SK-N-SH (cell line): Measurements from ENCODE around the gene MYH6. TPM values are rescaled to one million over a fixed set of nuclear protein-coding genes. Genes with fewer than 3 reads are reported as not detected.

Experiments used
- CTCF ChIA-PET: fragments of 300-600, 350-600 bp; formaldehyde crosslinking; extraction: SDS; loops from one replicate; lab custom pipeline; 2021; lab: Yijun Ruan, JAX
- POLR2A ChIA-PET: fragments of 350-600 bp; sonication (Branson Sonifier 250); formaldehyde crosslinking; extraction: SDS; loops from one replicate; lab custom pipeline; 2020; ENCODE audit warnings: antibody characterized with exemption, inconsistent platforms; lab: Yijun Ruan, JAX
- DNase-seq: peaks from one replicate; pipeline ENCODE4 v3.0.0; 2012
- H2AFZ ChIP-seq: fragments of 200-600 bp; sonication (generic); 2 replicates; pipeline ENCODE4 v1.8.1; 2016; ENCODE audit warnings: antibody characterized with exemption, mild to moderate bottlenecking, low read depth
- H3F3A ChIP-seq: fragments of 200-600 bp; sonication (generic); replicated peaks from 2 replicates; pipeline ENCODE3; 2016; ENCODE audit warnings: antibody characterized with exemption, mild to moderate bottlenecking; ENCODE audit not compliant: insufficient read depth
- H3K27ac ChIP-seq, 2 experiments: fragments of 200-500 bp in 1 of 2; fragments of 200-600 bp in 1 of 2; sonication (Bioruptor generic) in 1 of 2; sonication (generic), shearing (Covaris generic) in 1 of 2; 2 replicates each; pipeline versions ENCODE4 v1.5.1 to v1.6.1; 2014 to 2016; ENCODE audit warnings: low read depth in 2 of 2, inconsistent platforms in 1 of 2, low read length in 1 of 2, mild to moderate bottlenecking in 1 of 2, mixed read lengths in 1 of 2
- H3K27me3 ChIP-seq: fragments of 200-600 bp; sonication (generic), shearing (Covaris generic); 2 replicates; pipeline ENCODE4 v1.6.1; 2016; ENCODE audit warnings: mixed run types; ENCODE audit not compliant: insufficient read depth
- H3K36me3 ChIP-seq, 2 experiments: fragments of 200-500 bp in 1 of 2; fragments of 200-600 bp in 1 of 2; sonication (Bioruptor generic) in 1 of 2; sonication (generic) in 1 of 2; replicated peaks in 1 of 2; 2 replicates each; pipeline versions ENCODE3 to v1.5.1; 2014 to 2016; ENCODE audit warnings: low read length in 1 of 2, mild to moderate bottlenecking in 1 of 2; ENCODE audit not compliant: insufficient read depth in 2 of 2, control insufficient read depth in 1 of 2
- H3K4me1 ChIP-seq, 2 experiments: fragments of 200-500 bp in 1 of 2; fragments of 200-600 bp in 1 of 2; sonication (Bioruptor generic) in 1 of 2; sonication (generic), shearing (Covaris generic) in 1 of 2; 2 replicates each; pipeline versions ENCODE4 v1.5.1 to v1.6.1; 2014 to 2016; ENCODE audit warnings: low read depth in 1 of 2, low read length in 1 of 2, mixed run types in 1 of 2; ENCODE audit not compliant: insufficient read depth in 2 of 2, control insufficient read depth in 1 of 2
- H3K4me2 ChIP-seq: fragments of 200-600 bp; sonication (generic), shearing (Covaris generic); 2 replicates; pipeline ENCODE4 v1.6.1; 2017; ENCODE audit warnings: mixed run types
- H3K4me3 ChIP-seq, 2 experiments: fragments of 200-500 bp in 1 of 2; fragments of 200-600 bp in 1 of 2; sonication (Bioruptor generic) in 1 of 2; sonication (generic), shearing (Covaris generic) in 1 of 2; 2 replicates each; pipeline versions ENCODE4 v1.5.1 to v1.8.1; 2014 to 2016; ENCODE audit warnings: low read depth in 2 of 2, inconsistent platforms in 1 of 2, low read length in 1 of 2, mild to moderate bottlenecking in 1 of 2, mixed read lengths in 1 of 2, moderate library complexity in 1 of 2
- H3K79me2 ChIP-seq: fragments of 200-600 bp; sonication (generic); 2 replicates; pipeline ENCODE4 v1.8.1; 2017; ENCODE audit warnings: mild to moderate bottlenecking; ENCODE audit not compliant: insufficient read depth
- H3K9ac ChIP-seq: fragments of 200-600 bp; sonication (generic); 2 replicates; pipeline ENCODE4 v1.6.1; 2017; ENCODE audit warnings: mixed run types
- H3K9me2 ChIP-seq: fragments of 200-600 bp; sonication (generic); 2 replicates; pipeline ENCODE4 v1.6.1; 2017; ENCODE audit warnings: mixed run types
- H3K9me3 ChIP-seq: fragments of 200-600 bp; sonication (generic); 2 replicates; pipeline ENCODE4 v1.6.1; 2017; ENCODE audit warnings: mixed run types, mild to moderate bottlenecking, moderate library complexity
- H4K20me1 ChIP-seq: fragments of 200-600 bp; sonication (generic); 2 replicates; pipeline ENCODE4 v1.6.1; 2017; ENCODE audit warnings: mild to moderate bottlenecking, mixed run types; ENCODE audit not compliant: insufficient read depth
- CHD2 ChIP-seq: fragments of 150-350 bp; IDR thresholded peaks from 2 replicates; pipeline ENCODE4 v1.6.1; 2018; ENCODE audit warnings: low read length; ENCODE audit not compliant: partially characterized antibody
- EZH2phosphoT487 ChIP-seq: fragments of 200-600 bp; sonication (generic); IDR thresholded peaks from 2 replicates; pipeline ENCODE4 v1.6.1; 2017; ENCODE audit warnings: low read depth, mixed run types, mild to moderate bottlenecking, antibody characterized with exemption, moderate library complexity, borderline replicate concordance
- IRF3 ChIP-seq: fragments of 150-350 bp; IDR thresholded peaks from 2 replicates; pipeline ENCODE4 v1.6.1; 2016; ENCODE audit warnings: mild to moderate bottlenecking, low read depth, low read length
- JUND ChIP-seq: IDR thresholded peaks from 2 replicates; pipeline ENCODE4 v1.4.0; 2012
- POLR2AphosphoS5 ChIP-seq: IDR thresholded peaks from 2 replicates; pipeline ENCODE4 v1.6.1; 2012; ENCODE audit warnings: low read depth, low read length
- RAD21 ChIP-seq: IDR thresholded peaks from 2 replicates; pipeline ENCODE4 v1.6.1; 2012; ENCODE audit warnings: mild to moderate bottlenecking, low read length
- RCOR1 ChIP-seq: fragments of 150-350 bp; IDR thresholded peaks from 2 replicates; pipeline ENCODE4 v1.6.1; 2017; ENCODE audit warnings: antibody characterized with exemption, low read length
- RFX5 ChIP-seq: IDR thresholded peaks from 2 replicates; pipeline ENCODE4 v1.6.1; 2012; ENCODE audit warnings: mild to moderate bottlenecking, improper control_type of control experiment, low read length
- SIN3A ChIP-seq: IDR thresholded peaks from 2 replicates; pipeline ENCODE4 v1.6.1; 2012; ENCODE audit warnings: low read depth, mild to moderate bottlenecking, low read length, moderate library complexity, borderline replicate concordance
- TAF1 ChIP-seq: IDR thresholded peaks from 2 replicates; pipeline ENCODE4 v1.6.1; 2012; ENCODE audit warnings: low read depth, mild to moderate bottlenecking, low read length, moderate library complexity, borderline replicate concordance
- YY1 ChIP-seq: IDR thresholded peaks from 2 replicates; pipeline ENCODE4 v1.4.0; 2012; ENCODE audit warnings: low read depth, mild to moderate bottlenecking
- whole genome bisulfite sequencing: methylation state at CpG from one replicate; pipeline ENCODE4 v1.1.6; 2017; ENCODE audit warnings: low lambda C conversion rate; 5-methylcytosine and 5-hydroxymethylcytosine counted together
- polyA plus RNA-seq, 3 experiments: library from polyadenylated mRNA; depleted of rRNA; stranded (reverse); fragments of >200 nt; gene quantifications; 2 replicates each; pipeline ENCODE4 v1.2.3, GENCODE V29; 2012
- TF ChIP-seq, protein P1 (sequence below): fragments of 200-600 bp; sonication (generic); IDR thresholded peaks from 2 replicates; pipeline ENCODE4 v1.6.1; 2017; ENCODE audit warnings: antibody characterized with exemption, mild to moderate bottlenecking, moderate library complexity

The MYH6 gene
- polyA plus RNA-seq, 1 of the 3 experiments (the other 2 are of a cell fraction) = not detected

- TF ChIP-seq SIN3A = no peak
- TF ChIP-seq IRF3 = no peak
- no peak for TF ChIP-seq TAF1
- no peak for TF ChIP-seq RFX5
- TF ChIP-seq EZH2phosphoT487 = no peak
- TF ChIP-seq CHD2 = no peak
Measured at GRCh38 chr14:23447361-23448350, 39.6 kb upstream of the MYH6 start (continued).

GRCh38 chr14:23446291-23446851, 38.3 kb upstream of the MYH6 start:
- TF ChIP-seq POLR2AphosphoS5 = no peak
- no peak for TF ChIP-seq YY1
- no peak for TF ChIP-seq JUND
- no peak for TF ChIP-seq RAD21
- TF ChIP-seq, protein P1, sequence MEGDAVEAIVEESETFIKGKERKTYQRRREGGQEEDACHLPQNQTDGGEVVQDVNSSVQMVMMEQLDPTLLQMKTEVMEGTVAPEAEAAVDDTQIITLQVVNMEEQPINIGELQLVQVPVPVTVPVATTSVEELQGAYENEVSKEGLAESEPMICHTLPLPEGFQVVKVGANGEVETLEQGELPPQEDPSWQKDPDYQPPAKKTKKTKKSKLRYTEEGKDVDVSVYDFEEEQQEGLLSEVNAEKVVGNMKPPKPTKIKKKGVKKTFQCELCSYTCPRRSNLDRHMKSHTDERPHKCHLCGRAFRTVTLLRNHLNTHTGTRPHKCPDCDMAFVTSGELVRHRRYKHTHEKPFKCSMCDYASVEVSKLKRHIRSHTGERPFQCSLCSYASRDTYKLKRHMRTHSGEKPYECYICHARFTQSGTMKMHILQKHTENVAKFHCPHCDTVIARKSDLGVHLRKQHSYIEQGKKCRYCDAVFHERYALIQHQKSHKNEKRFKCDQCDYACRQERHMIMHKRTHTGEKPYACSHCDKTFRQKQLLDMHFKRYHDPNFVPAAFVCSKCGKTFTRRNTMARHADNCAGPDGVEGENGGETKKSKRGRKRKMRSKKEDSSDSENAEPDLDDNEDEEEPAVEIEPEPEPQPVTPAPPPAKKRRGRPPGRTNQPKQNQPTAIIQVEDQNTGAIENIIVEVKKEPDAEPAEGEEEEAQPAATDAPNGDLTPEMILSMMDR = no peak
- no peak for TF ChIP-seq RCOR1
- ChIA-PET POLR2A (no interaction called here), CTCF (interaction anchor here (1.0 kb wide), 1 partner anchor 26 kb away, joined by 3 read pairs; no protein-coding TSS in a partner anchor)
- Histone ChIP-seq H3K9ac (no peak overlapping the region), H3K36me3 (no peaks in the 10 kb centered on the region), H2AFZ (no peak overlapping the region), H3K27ac (no peak overlapping the region), H3F3A (no peaks in the 10 kb centered on the region), H3K4me1 (no peaks in the 10 kb centered on the region), H3K9me3 (no peaks in the 10 kb centered on the region), H3K4me3 (no peak overlapping the region), H4K20me1 (no peaks in the 10 kb centered on the region), H3K79me2 (no peaks in the 10 kb centered on the region), H3K4me2 (no peak overlapping the region), H3K9me2 (no peaks in the 10 kb centered on the region), H3K27me3 (peaks cover 11% of the 10 kb centered on the region)
- DNase-seq = no peak
- 50% methylated on average over 4 of the region's 4 CpGs for WGBS
